ENCODE measurements around the gene RHOB.

RHOB gene

GRCh38 chr2:20439503-20439902 is 7.4 kb upstream of the RHOB start:
- no peak for DNase-seq

- no peak for DNase-seq
Observed at GRCh38 chr2:20440001-20440560, 6.8 kb upstream of the RHOB start.

- DNase-seq: peak; percentile 75
Observed at GRCh38 chr2:20443276-20443920, 3.5 kb upstream of the RHOB start.

GRCh38 chr2:20444101-20444992 is 2.5 kb upstream of the RHOB start:
- no peak for DNase-seq

- no peak for DNase-seq
Observed at GRCh38 chr2:20444993-20445910, 1.6 kb upstream of the RHOB start.

- no peak for DNase-seq
Observed at GRCh38 chr2:20446255-20446916, 488 bp upstream of the RHOB start.

- DNase-seq: peak; percentile 33
Observed at GRCh38 chr2:20447437-20448245, 767 bp downstream of the RHOB start.

- no peak for DNase-seq
Observed at GRCh38 chr2:20448246-20448976, 1.5 kb downstream of the RHOB start.

GRCh38 chr2:20448977-20449306 is 2.1 kb downstream of the RHOB start:
- no peak for DNase-seq

- DNase-seq: no peak
Observed at GRCh38 chr2:20449501-20450200, 2.8 kb downstream of the RHOB start.

- no peak for DNase-seq
Observed at GRCh38 chr2:20450201-20450999, 3.5 kb downstream of the RHOB start.

- no peak for DNase-seq
Observed at GRCh38 chr2:20451000-20451290, 4.1 kb downstream of the RHOB start.

- no peak for DNase-seq
Observed at GRCh38 chr2:20451341-20451740, 4.5 kb downstream of the RHOB start.

- no peak for DNase-seq
Observed at GRCh38 chr2:20451761-20452499, 5.1 kb downstream of the RHOB start.

GRCh38 chr2:20452551-20452950 is 5.7 kb downstream of the RHOB start:
- no peak for DNase-seq

- DNase-seq: no peak
Observed at GRCh38 chr2:20453087-20453486, 6.2 kb downstream of the RHOB start.

GRCh38 chr2:20454036-20454981 is 7.4 kb downstream of the RHOB start:
- no peak for DNase-seq
